Suprapubic skin (tissue), 4 donors: ENCODE measurements around the gene COBLL1. TPM values are rescaled to one million over a fixed set of nuclear protein-coding genes. Genes with fewer than 3 reads are reported as not detected.

Source experiments
- DNase-seq, 2 donors: peaks; one replicate each; pipeline ENCODE4 v3.0.0-alpha.2; 2019; ENCODE audit warnings: low spot score in 2 of 2
- H3K27ac ChIP-seq: fragments of 200-600 bp; sonication (generic); one replicate; pipeline ENCODE4 v1.5.1; 2019
- H3K27me3 ChIP-seq: fragments of 200-600 bp; sonication (generic); one replicate; pipeline ENCODE4 v1.5.1; 2019
- H3K36me3 ChIP-seq: fragments of 200-600 bp; sonication (generic); one replicate; pipeline ENCODE4 v1.5.1; 2019
- H3K4me1 ChIP-seq: fragments of 200-600 bp; sonication (generic); one replicate; pipeline ENCODE4 v1.5.1; 2019
- H3K4me3 ChIP-seq: fragments of 200-600 bp; sonication (generic); one replicate; pipeline ENCODE4 v1.5.1; 2019; ENCODE audit warnings: mild to moderate bottlenecking
- H3K9me3 ChIP-seq: fragments of 200-600 bp; sonication (generic); one replicate; pipeline ENCODE4 v1.5.1; 2019
- CTCF ChIP-seq, 2 donors: fragments of 200-600 bp in 1 of 2; fragments of 450-650 bp in 1 of 2; sonication (generic) in 1 of 2; IDR thresholded peaks; one replicate each; pipeline ENCODE4 v1.5.1; 2016 to 2019; ENCODE audit warnings: antibody characterized with exemption in 2 of 2, mild to moderate bottlenecking in 1 of 2, moderate library complexity in 1 of 2
- EP300 ChIP-seq: sonication (generic); formaldehyde crosslinking; IDR thresholded peaks from one replicate; pipeline ENCODE4 v1.6.1; 2017; ENCODE audit warnings: antibody characterized with exemption
- POLR2A ChIP-seq, 2 donors: fragments of 450-650 bp; IDR thresholded peaks; one replicate each; pipeline ENCODE4 v1.6.1; 2017; ENCODE audit warnings: antibody characterized with exemption in 2 of 2, mild to moderate bottlenecking in 2 of 2, moderate library complexity in 2 of 2
- POLR2AphosphoS5 ChIP-seq, 3 donors: sonication (generic); formaldehyde crosslinking; IDR thresholded peaks; one replicate each; pipeline ENCODE4 v1.6.1; 2017; ENCODE audit warnings: antibody characterized with exemption in 3 of 3
- WGBS: methylation state at CpG from one replicate; pipeline ENCODE4 v1.1.5; 2018; 5-methylcytosine and 5-hydroxymethylcytosine counted together
- total RNA-seq, 4 donors: library from RNA; depleted of rRNA; stranded (reverse); fragments of >200 nt; gene quantifications; one replicate each; pipeline ENCODE4 v1.1.0, GENCODE V29; 2016

The COBLL1 gene
- total RNA-seq, 4 donors from 2014 or later, result 36.2 to 170 (median 61.0) TPM

- 86% methylated on average over 2 of the region's 2 CpGs for WGBS
- DNase-seq, result no peak
- peaks cover 37% of the 10 kb centered on the region for H3K4me1 ChIP-seq
- no peaks in the 10 kb centered on the region for H3K27me3 ChIP-seq
- TF ChIP-seq CTCF (IDR thresholded peaks at IDR 0.05) (no peak), EP300 (no peak), POLR2AphosphoS5 (IDR thresholded peaks at IDR 0.05) (no peak), POLR2A (IDR thresholded peaks at IDR 0.05) (no peak)
- H3K36me3 ChIP-seq, result no peaks in the 10 kb centered on the region
- H3K9me3 ChIP-seq, result no peaks in the 10 kb centered on the region
- H3K4me3 ChIP-seq, result no peak overlapping the region
- no peak overlapping the region for H3K27ac ChIP-seq
Observed at GRCh38 chr2:164760179-164760578, 81.4 kb downstream of the COBLL1 start.

- Histone ChIP-seq H3K9me3 (no peaks in the 10 kb centered on the region), H3K4me1 (peaks cover 37% of the 10 kb centered on the region), H3K4me3 (no peak overlapping the region), H3K36me3 (no peaks in the 10 kb centered on the region), H3K27me3 (no peaks in the 10 kb centered on the region), H3K27ac (no peak overlapping the region)
- WGBS, result 90% methylated on average over 2 of the region's 2 CpGs
- DNase-seq, result no peak
- TF ChIP-seq CTCF (IDR thresholded peaks at IDR 0.05), result no peak
Observed at GRCh38 chr2:164757934-164758695, 83.5 kb downstream of the COBLL1 start.

- Histone ChIP-seq H3K4me3 (no peak overlapping the region), H3K27ac (no peak overlapping the region), H3K36me3 (no peaks in the 10 kb centered on the region), H3K9me3 (no peaks in the 10 kb centered on the region), H3K4me1 (peaks cover 37% of the 10 kb centered on the region), H3K27me3 (no peaks in the 10 kb centered on the region)
- 69% methylated on average over 2 of the region's 2 CpGs for WGBS
- TF ChIP-seq CTCF (IDR thresholded peaks at IDR 0.05) (no peak), POLR2AphosphoS5 (IDR thresholded peaks at IDR 0.05) (no peak), POLR2A (IDR thresholded peaks at IDR 0.05) (no peak)
- no peak for DNase-seq
Observed at GRCh38 chr2:164756773-164757172, 84.8 kb downstream of the COBLL1 start.

- H3K36me3 ChIP-seq, result no peaks in the 10 kb centered on the region
- no peak overlapping the region for H3K4me3 ChIP-seq
- peaks cover 37% of the 10 kb centered on the region for H3K4me1 ChIP-seq
- no peak overlapping the region for H3K27ac ChIP-seq
- no peaks in the 10 kb centered on the region for H3K9me3 ChIP-seq
- 92% methylated on average over 2 of the region's 2 CpGs for WGBS
- no peak for TF ChIP-seq EP300
- no peak for TF ChIP-seq POLR2A (IDR thresholded peaks at IDR 0.05)
- TF ChIP-seq CTCF (IDR thresholded peaks at IDR 0.05), result no peak
- no peak for TF ChIP-seq POLR2AphosphoS5 (IDR thresholded peaks at IDR 0.05)
- no peak for DNase-seq
- no peaks in the 10 kb centered on the region for H3K27me3 ChIP-seq
Observed at GRCh38 chr2:164755952-164756351, 85.7 kb downstream of the COBLL1 start.

GRCh38 chr2:164754157-164755093 lies 87.2 kb downstream of the COBLL1 start:
- peaks cover 25% of the 10 kb centered on the region for H3K4me1 ChIP-seq
- H3K36me3 ChIP-seq, result no peaks in the 10 kb centered on the region
- no peaks in the 10 kb centered on the region for H3K9me3 ChIP-seq
- TF ChIP-seq CTCF (IDR thresholded peaks at IDR 0.05) (no peak), POLR2AphosphoS5 (IDR thresholded peaks at IDR 0.05) (no peak), POLR2A (IDR thresholded peaks at IDR 0.05) (no peak), EP300 (no peak)
- WGBS, result 98% methylated on average over 10 of the region's 10 CpGs
- no peak overlapping the region for H3K27ac ChIP-seq
- no peak overlapping the region for H3K4me3 ChIP-seq
- H3K27me3 ChIP-seq, result no peaks in the 10 kb centered on the region
- DNase-seq, result no peak
